CD14-positive monocyte (primary cell): ENCODE results near the gene SOHLH1. TPM values are rescaled to one million over a fixed set of nuclear protein-coding genes. Genes with fewer than 3 reads are reported as not detected.

Experiments
- DNase-seq, 3 donors: peaks; one replicate each; pipeline ENCODE4 v3.0.0-alpha.2; 2011 to 2022
- H2AFZ ChIP-seq: 2 replicates; pipeline ENCODE4 v1.6.0; 2012; ENCODE audit warnings: mild to moderate bottlenecking, low read depth, low read length, inconsistent platforms; ENCODE audit not compliant: insufficient read depth, poor library complexity, severe bottlenecking
- H3K27ac ChIP-seq, 2 donors: 1 replicate in 1 of 2; 2 replicates in 1 of 2; pipeline ENCODE4 v1.5.1; 2012 to 2013; ENCODE audit warnings: low read length in 2 of 2, control low read depth in 1 of 2, inconsistent platforms in 1 of 2, low read depth in 1 of 2, mild to moderate bottlenecking in 1 of 2
- H3K27me3 ChIP-seq, 2 donors: one replicate each; pipeline versions ENCODE4 v1.6.0 to v1.6.1; 2011 to 2013; ENCODE audit warnings: low read length in 2 of 2; ENCODE audit not compliant: control insufficient read depth in 2 of 2, insufficient read depth in 2 of 2
- H3K36me3 ChIP-seq, 2 donors: replicated peaks in 1 of 2; 1 replicate in 1 of 2; 2 replicates in 1 of 2; pipeline versions ENCODE4 v1.5.1 to v1.6.1; 2012 to 2013; ENCODE audit warnings: low read length in 2 of 2, control low read depth in 1 of 2, inconsistent platforms in 1 of 2, mild to moderate bottlenecking in 1 of 2; ENCODE audit not compliant: insufficient read depth in 2 of 2, control insufficient read depth in 1 of 2
- H3K4me1 ChIP-seq, 2 donors: 1 replicate in 1 of 2; 2 replicates in 1 of 2; pipeline versions ENCODE4 v1.5.1 to v1.6.1; 2012 to 2013; ENCODE audit warnings: low read length in 2 of 2, control low read depth in 1 of 2, inconsistent platforms in 1 of 2, mild to moderate bottlenecking in 1 of 2, moderate library complexity in 1 of 2; ENCODE audit not compliant: insufficient read depth in 2 of 2, control insufficient read depth in 1 of 2
- H3K4me2 ChIP-seq: replicated peaks from 2 replicates; pipeline ENCODE3; 2012; ENCODE audit warnings: low read length, moderate library complexity, mild to moderate bottlenecking; ENCODE audit not compliant: poor library complexity, severe bottlenecking; ENCODE audit errors: extremely low read depth
- H3K4me3 ChIP-seq, 3 experiments: fragments of 200-600 bp in 1 of 3; sonication (generic) in 1 of 3; replicated peaks in 1 of 3; 1 replicate in 2 of 3; 2 replicates in 1 of 3; pipeline ENCODE4 v1.5.1; 2011 to 2013; ENCODE audit warnings: low read length in 3 of 3, mild to moderate bottlenecking in 3 of 3, control low read depth in 2 of 3, low read depth in 2 of 3, inconsistent platforms in 1 of 3, moderate library complexity in 1 of 3
- H3K79me2 ChIP-seq: 2 replicates; pipeline ENCODE4 v1.6.0; 2012; ENCODE audit warnings: mild to moderate bottlenecking, control low read depth, inconsistent platforms, low read length, moderate library complexity; ENCODE audit not compliant: insufficient read depth
- H3K9ac ChIP-seq: 2 replicates; pipeline ENCODE4 v1.6.0; 2017; ENCODE audit warnings: low read length, mild to moderate bottlenecking; ENCODE audit not compliant: insufficient read depth, poor library complexity, severe bottlenecking
- H3K9me3 ChIP-seq, 2 donors: replicated peaks in 1 of 2; 1 replicate in 1 of 2; 2 replicates in 1 of 2; pipeline versions ENCODE4 v1.5.1 to v1.6.1; 2012 to 2013; ENCODE audit warnings: low read length in 2 of 2, control low read depth in 1 of 2; ENCODE audit not compliant: control insufficient read depth in 1 of 2, insufficient read depth in 1 of 2
- H4K20me1 ChIP-seq: 2 replicates; pipeline ENCODE4 v1.6.0; 2012; ENCODE audit warnings: mild to moderate bottlenecking, low read length, control low read depth, moderate library complexity; ENCODE audit not compliant: insufficient read depth
- H3K27ac Mint-ChIP-seq, 7 donors: one replicate each; pipeline ENCODE4 v1.8.0; 2020; ENCODE audit warnings: mild to moderate bottlenecking in 7 of 7, mixed read lengths in 7 of 7, moderate library complexity in 6 of 7, inconsistent platforms in 2 of 7
- H3K27me3 Mint-ChIP-seq, 3 donors: one replicate each; pipeline ENCODE4 v1.8.0; 2021 to 2022; ENCODE audit warnings: low read depth in 3 of 3, mild to moderate bottlenecking in 3 of 3, mixed read lengths in 3 of 3, moderate library complexity in 3 of 3, inconsistent platforms in 1 of 3
- H3K36me3 Mint-ChIP-seq, 2 donors: one replicate each; pipeline ENCODE4 v1.8.0; 2020; ENCODE audit warnings: mixed read lengths in 2 of 2, inconsistent platforms in 1 of 2, mild to moderate bottlenecking in 1 of 2
- H3K4me1 Mint-ChIP-seq: one replicate; pipeline ENCODE4 v1.8.0; 2020; ENCODE audit warnings: mild to moderate bottlenecking, mixed read lengths
- H3K4me3 Mint-ChIP-seq, 2 donors: one replicate each; pipeline ENCODE4 v1.8.0; 2020; ENCODE audit warnings: mild to moderate bottlenecking in 2 of 2, mixed read lengths in 2 of 2, moderate library complexity in 1 of 2
- H3K9me3 Mint-ChIP-seq, 7 donors: one replicate each; pipeline ENCODE4 v1.8.0; 2020 to 2022; ENCODE audit warnings: mixed read lengths in 7 of 7, mild to moderate bottlenecking in 6 of 7, moderate library complexity in 6 of 7, inconsistent platforms in 2 of 7
- CTCF ChIP-seq: fragments of 200-600 bp; IDR thresholded peaks from one replicate; pipeline ENCODE4 v1.8.0; 2022; ENCODE audit warnings: antibody characterized with exemption, mild to moderate bottlenecking
- WGBS: methylation state at CpG from one replicate; pipeline ENCODE4 v1.1.5; 2013; ENCODE audit warnings: missing lambda C conversion rate; ENCODE audit not compliant: insufficient coverage; 5-methylcytosine and 5-hydroxymethylcytosine counted together
- intact Hi-C, 2 donors: fragments of 100-400 bp; cut with micrococcal nuclease; formaldehyde crosslinking; loops; one replicate each; pipeline versions ENCODE4 v1.15.0 to v1.15.1; 2023
- polyA plus RNA-seq, 3 donors: library from polyadenylated mRNA; depleted of rRNA in 1 of 3; unstranded in 2 of 3; stranded (reverse) in 1 of 3; fragments of 300-500 nt in 2 of 3; fragments of >200 nt in 1 of 3; fragmentation: Illumina TruSeq in 2 of 3; gene quantifications; 1 replicate in 2 of 3; 2 replicates in 1 of 3; pipeline ENCODE4 v1.2.3, GENCODE V29; 2012 to 2021

SOHLH1 gene
- polyA plus RNA-seq, 3 donors = not detected

GRCh38 chr9:135671591-135672041 lies 27.7 kb downstream of the SOHLH1 start:
- H3K9me3 Mint-ChIP-seq = peaks cover 0 to 7% (median 2%) of the 10 kb centered on the region in 7 donors
- H3K4me1 Mint-ChIP-seq = no peaks in the 10 kb centered on the region

GRCh38 chr9:135670721-135671590 lies 28.3 kb downstream of the SOHLH1 start:
- Mint-ChIP-seq H3K36me3 (no peaks in the 10 kb centered on the region), H3K27ac (no peak overlapping the region), H3K9me3 (peaks cover 0 to 7% (median 2%) of the 10 kb centered on the region in 7 donors), H3K27me3 (peaks cover 4 to 13% (median 7%) of the 10 kb centered on the region in 3 donors), H3K4me1 (no peaks in the 10 kb centered on the region), H3K4me3 (no peak overlapping the region)
- Histone ChIP-seq H3K9ac (no peak overlapping the region), H3K4me2 (no peak overlapping the region), H3K36me3 (no peaks in the 10 kb centered on the region), H4K20me1 (no peaks in the 10 kb centered on the region), H3K4me3 (no peak overlapping the region), H3K9me3 (no peaks in the 10 kb centered on the region), H3K27me3 (no peaks in the 10 kb centered on the region), H2AFZ (no peak overlapping the region), H3K4me1 (no peaks in the 10 kb centered on the region), H3K79me2 (no peaks in the 10 kb centered on the region), H3K27ac (no peak overlapping the region)
- no peak for TF ChIP-seq CTCF
- intact Hi-C loops = no loop called here
- WGBS = 92% methylated on average over 38 of the region's 41 CpGs
- no peak for DNase-seq

More at GRCh38 chr9:135671591-135672041, 27.7 kb downstream of the SOHLH1 start:
- H3K4me3 Mint-ChIP-seq = no peak overlapping the region
- Histone ChIP-seq H3K4me2 (no peak overlapping the region), H3K4me1 (no peaks in the 10 kb centered on the region), H3K9ac (no peak overlapping the region), H2AFZ (no peak overlapping the region), H3K36me3 (no peaks in the 10 kb centered on the region), H3K79me2 (no peaks in the 10 kb centered on the region), H3K27me3 (no peaks in the 10 kb centered on the region), H3K9me3 (no peaks in the 10 kb centered on the region), H3K27ac (no peak overlapping the region), H4K20me1 (no peaks in the 10 kb centered on the region), H3K4me3 (no peak overlapping the region)
- TF ChIP-seq CTCF = no peak
- H3K36me3 Mint-ChIP-seq = no peaks in the 10 kb centered on the region
- DNase-seq = no peak
- H3K27ac Mint-ChIP-seq = no peak overlapping the region
- WGBS = 48% methylated on average over 15 of the region's 17 CpGs
- intact Hi-C loops = no loop called here
- H3K27me3 Mint-ChIP-seq = peaks cover 2 to 13% (median 8%) of the 10 kb centered on the region in 3 donors
